Gastrocnemius medialis (tissue), 4 donors: ENCODE measurements around the gene FNDC8.

Experiments
- CTCF ChIP-seq, 5 experiments: fragments of 450-650 bp in 3 of 5; fragments of 200-600 bp in 2 of 5; sonication (generic) in 2 of 5; IDR thresholded peaks in 4 of 5; conservative IDR thresholded peaks in 1 of 5; 1 replicate in 4 of 5; 2 replicates in 1 of 5; pipeline ENCODE4 v1.5.1; 2016 to 2019; ENCODE audit warnings: antibody characterized with exemption in 5 of 5, mild to moderate bottlenecking in 3 of 5, moderate library complexity in 3 of 5
- POLR2A ChIP-seq, 2 donors: fragments of 450-650 bp; IDR thresholded peaks; one replicate each; pipeline ENCODE4 v1.6.1; 2017; ENCODE audit warnings: antibody characterized with exemption in 2 of 2, mild to moderate bottlenecking in 2 of 2, moderate library complexity in 2 of 2

GRCh38 chr17:35132816-35133550, 11.6 kb downstream of the FNDC8 start:
- TF ChIP-seq CTCF (IDR thresholded peaks at IDR 0.05 in 4 of 5, conservative IDR thresholded peaks at IDR 0.05 in 1 of 5) (no peak), POLR2A (IDR thresholded peaks at IDR 0.05) (no peak)
